Central memory CD8-positive, alpha-beta T cell (primary cell): ENCODE measurements around the gene LRMDA.

Experiments
- ATAC-seq: fragments of 150-1000 bp; cut with Tn5 transposase; replicated peaks from 2 replicates; pipeline ENCODE4 v1.10.0; 2022; ENCODE audit warnings: mild to moderate bottlenecking, moderate FRiP score, moderate number of reproducible peaks; ENCODE audit not compliant: poor library complexity, severe bottlenecking; ENCODE audit errors: extremely low read depth
- DNase-seq, 2 donors: peaks; one replicate each; pipeline ENCODE4 v3.0.0; 2021; ENCODE audit warnings: low spot score in 2 of 2
- H3K27ac Mint-ChIP-seq: one replicate; pipeline ENCODE4 v1.8.0; 2022; ENCODE audit warnings: low read depth, mild to moderate bottlenecking, moderate library complexity, mixed read lengths
- H3K27me3 Mint-ChIP-seq: one replicate; pipeline ENCODE4 v1.8.0; 2022; ENCODE audit warnings: mixed read lengths
- H3K36me3 Mint-ChIP-seq: one replicate; pipeline ENCODE4 v1.8.0; 2022; ENCODE audit warnings: mild to moderate bottlenecking, moderate library complexity, mixed read lengths; ENCODE audit not compliant: insufficient read depth
- H3K4me1 Mint-ChIP-seq: one replicate; pipeline ENCODE4 v1.8.0; 2022; ENCODE audit warnings: mixed read lengths
- H3K4me3 Mint-ChIP-seq: one replicate; pipeline ENCODE4 v1.8.0; 2022; ENCODE audit warnings: mild to moderate bottlenecking, moderate library complexity, mixed read lengths
- H3K9me3 Mint-ChIP-seq: one replicate; pipeline ENCODE4 v1.8.0; 2022; ENCODE audit warnings: mixed read lengths

Gene LRMDA

DNA sequence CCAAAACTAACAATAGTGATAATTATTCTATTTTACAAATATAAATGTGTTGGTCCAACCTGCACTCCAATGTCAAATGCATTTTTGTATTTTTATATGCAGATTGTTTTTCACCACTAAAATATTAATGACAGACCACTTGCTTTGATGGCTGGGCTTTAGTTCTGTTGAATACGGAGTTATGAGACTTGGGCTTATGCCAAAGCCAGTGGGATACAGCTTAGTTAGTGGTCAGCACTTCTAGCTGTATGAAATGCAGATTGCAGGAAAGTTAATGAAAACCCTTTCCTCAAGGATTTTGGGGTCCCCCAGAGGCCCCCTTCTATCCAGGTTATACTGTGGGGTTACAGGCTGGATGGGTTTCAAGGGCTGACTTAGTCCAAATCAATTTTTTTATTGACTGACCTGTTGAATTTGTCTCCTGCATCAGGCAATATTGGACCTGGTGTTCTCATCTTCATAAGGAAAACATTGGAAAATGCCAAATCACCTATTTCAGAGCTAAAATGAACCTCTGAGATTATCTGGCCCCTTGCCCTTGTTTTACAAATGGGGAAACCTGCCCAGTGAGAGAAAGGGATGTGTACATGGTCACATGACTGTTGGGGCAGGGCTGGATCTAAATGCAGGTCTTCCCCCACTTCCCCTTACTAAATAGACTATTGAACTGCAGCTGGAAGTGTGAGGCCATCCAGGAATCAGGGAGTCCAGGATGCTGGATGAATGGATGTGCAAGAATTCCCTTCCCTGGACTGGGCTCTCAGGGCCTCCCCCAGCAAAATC is 1120.9 kb downstream of the LRMDA start:
- Mint-ChIP-seq H3K4me1 (no peaks in the 10 kb centered on the region), H3K4me3 (no peak overlapping the region), H3K27me3 (no peaks in the 10 kb centered on the region), H3K9me3 (peaks cover 7% of the 10 kb centered on the region), H3K27ac (no peak overlapping the region), H3K36me3 (no peaks in the 10 kb centered on the region)
- ATAC-seq: no peak
- DNase-seq: no peak

DNA sequence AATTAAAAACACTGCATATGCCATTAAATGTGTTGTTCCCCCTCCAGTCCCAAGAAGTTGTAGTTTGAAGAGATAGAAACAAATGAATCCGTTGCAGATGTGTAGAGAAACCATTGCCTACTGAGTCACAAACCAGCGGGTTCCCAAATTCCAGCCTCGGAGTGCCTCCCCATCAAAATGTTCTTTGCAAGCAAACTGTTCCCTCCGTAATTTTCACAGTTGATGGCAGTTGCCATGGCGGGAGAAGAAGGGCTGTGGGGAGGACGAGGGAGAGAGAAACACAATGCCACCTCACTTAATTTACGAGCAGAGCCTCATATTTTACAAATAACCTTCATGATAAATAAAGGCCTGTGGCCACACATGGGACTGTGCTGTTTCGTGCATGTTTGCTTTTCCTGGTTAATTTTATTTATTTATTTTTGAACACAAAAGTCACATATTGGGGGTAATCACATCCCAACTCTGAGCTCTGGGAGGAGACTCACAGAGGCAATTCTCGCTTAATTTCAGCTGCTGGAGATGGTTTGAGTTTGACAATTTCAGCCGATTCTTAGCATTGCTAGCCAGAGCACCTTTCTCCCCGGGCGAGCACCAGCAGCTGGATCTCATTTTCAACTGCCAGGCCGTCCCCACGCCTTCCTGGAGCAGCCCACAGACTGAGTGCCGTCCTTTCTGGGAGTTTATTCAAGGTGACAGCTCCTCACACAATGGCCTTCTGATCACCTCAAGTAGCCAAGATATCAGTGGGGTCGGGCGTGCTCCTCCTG is 1122.0 kb downstream of the LRMDA start:
- DNase-seq: no peak
- Mint-ChIP-seq H3K9me3 (peaks cover 7% of the 10 kb centered on the region), H3K36me3 (no peaks in the 10 kb centered on the region), H3K4me1 (no peaks in the 10 kb centered on the region), H3K27ac (no peak overlapping the region), H3K27me3 (no peaks in the 10 kb centered on the region), H3K4me3 (no peak overlapping the region)
- no peak for ATAC-seq

- Mint-ChIP-seq H3K36me3 (no peaks in the 10 kb centered on the region), H3K4me3 (no peak overlapping the region), H3K4me1 (no peaks in the 10 kb centered on the region), H3K27me3 (no peaks in the 10 kb centered on the region), H3K9me3 (peaks cover 7% of the 10 kb centered on the region), H3K27ac (no peak overlapping the region)
- DNase-seq (no peak), ATAC-seq (no peak)
These were observed 1122.6 kb downstream of the LRMDA start for GRCh38 chr10:76554033-76554408.

GRCh38 chr10:76554478-76554877 is 1123.1 kb downstream of the LRMDA start:
- H3K9me3 Mint-ChIP-seq: peaks cover 7% of the 10 kb centered on the region
- H3K27ac Mint-ChIP-seq: no peak overlapping the region
- H3K4me1 Mint-ChIP-seq: no peaks in the 10 kb centered on the region
- no peaks in the 10 kb centered on the region for H3K27me3 Mint-ChIP-seq
- ATAC-seq (no peak), DNase-seq (no peak)
- no peaks in the 10 kb centered on the region for H3K36me3 Mint-ChIP-seq
- H3K4me3 Mint-ChIP-seq: no peak overlapping the region

DNA sequence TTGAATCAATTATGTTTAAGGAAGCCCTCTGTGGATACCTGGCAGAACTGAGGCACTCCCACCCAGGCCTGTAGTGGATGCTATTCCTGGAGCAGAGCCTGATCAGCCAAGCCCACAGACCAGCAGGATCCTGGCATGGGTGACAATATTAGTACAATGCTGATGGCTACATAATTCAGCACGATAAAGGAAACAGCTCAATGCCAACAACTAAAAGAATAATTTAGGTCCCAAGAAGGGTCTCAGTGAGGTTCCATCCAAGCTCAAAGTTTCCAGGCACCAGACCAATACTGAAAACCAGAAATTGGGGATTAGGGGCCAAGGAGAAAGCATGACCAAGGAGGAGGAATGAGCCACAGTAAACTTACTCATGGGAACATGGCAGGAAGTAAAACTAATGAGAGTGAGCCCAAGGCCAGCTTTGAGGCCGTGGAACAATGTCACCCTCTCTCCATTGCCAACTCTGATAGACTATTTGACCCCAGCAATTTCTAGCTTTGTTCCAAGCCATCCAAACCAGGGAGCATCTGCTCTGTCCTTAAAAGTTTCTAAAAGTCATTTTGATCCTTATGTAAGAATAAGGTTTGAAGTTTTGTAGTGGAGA is 1123.7 kb downstream of the LRMDA start:
- DNase-seq (no peak), ATAC-seq (no peak)
- H3K9me3 Mint-ChIP-seq: peaks cover 7% of the 10 kb centered on the region
- no peak overlapping the region for H3K4me3 Mint-ChIP-seq
- H3K36me3 Mint-ChIP-seq: no peaks in the 10 kb centered on the region
- H3K4me1 Mint-ChIP-seq: no peaks in the 10 kb centered on the region
- no peak overlapping the region for H3K27ac Mint-ChIP-seq
- no peaks in the 10 kb centered on the region for H3K27me3 Mint-ChIP-seq

- Mint-ChIP-seq H3K4me3 (no peak overlapping the region), H3K27me3 (no peaks in the 10 kb centered on the region), H3K9me3 (peaks cover 12% of the 10 kb centered on the region), H3K4me1 (no peaks in the 10 kb centered on the region), H3K27ac (no peak overlapping the region), H3K36me3 (no peaks in the 10 kb centered on the region)
- DNase-seq (no peak), ATAC-seq (no peak)
These were observed 1125.9 kb downstream of the LRMDA start for GRCh38 chr10:76557366-76557765.

GRCh38 chr10:76558586-76558985 is 1127.2 kb downstream of the LRMDA start:
- no peak for DNase-seq
- no peak for ATAC-seq
- no peaks in the 10 kb centered on the region for H3K36me3 Mint-ChIP-seq
- no peaks in the 10 kb centered on the region for H3K27me3 Mint-ChIP-seq
- H3K27ac Mint-ChIP-seq: no peak overlapping the region
- no peak overlapping the region for H3K4me3 Mint-ChIP-seq
- no peaks in the 10 kb centered on the region for H3K4me1 Mint-ChIP-seq
- H3K9me3 Mint-ChIP-seq: peaks cover 12% of the 10 kb centered on the region

DNA sequence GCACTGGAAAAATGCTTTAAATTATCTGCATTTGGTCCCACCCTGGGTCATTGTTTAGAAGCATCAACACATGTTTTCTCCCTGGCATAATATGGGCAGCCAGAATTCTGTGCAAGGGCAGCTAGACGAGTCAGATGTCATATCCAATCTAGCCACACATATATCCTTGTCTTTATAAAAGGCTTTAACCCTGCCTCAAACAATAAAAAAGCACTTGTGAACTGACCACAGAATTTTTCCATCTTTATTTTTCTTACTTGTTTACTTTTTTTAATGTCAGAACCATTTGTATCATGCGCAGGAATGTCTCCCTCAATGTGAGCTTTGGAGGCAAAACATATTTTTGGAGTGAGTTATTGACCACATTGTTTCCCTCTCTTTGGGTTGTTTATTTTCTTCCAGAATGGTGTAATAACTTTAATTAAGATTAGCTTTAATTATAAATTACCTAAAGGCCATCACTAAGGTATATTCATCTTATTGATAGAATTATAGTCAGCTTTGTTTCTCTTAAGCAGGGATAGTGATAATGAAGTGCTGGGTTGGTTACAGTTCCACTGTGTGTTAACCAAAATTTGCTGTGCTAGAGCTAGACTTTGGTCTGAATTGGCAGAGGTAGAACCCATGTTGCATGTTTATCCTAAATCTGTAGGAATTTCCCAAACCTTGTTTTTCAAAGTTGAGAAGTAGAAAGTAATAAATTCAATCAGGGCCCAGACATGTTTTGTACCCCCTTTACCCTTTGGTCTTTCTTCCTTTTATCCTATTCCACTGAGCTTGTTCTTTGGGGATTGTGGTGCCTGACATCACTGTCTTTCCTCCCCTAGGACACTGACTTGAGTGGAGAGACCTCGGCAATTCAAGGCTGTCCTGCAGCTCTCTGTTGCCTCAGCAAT is 1127.8 kb downstream of the LRMDA start:
- ATAC-seq: no peak
- no peaks in the 10 kb centered on the region for H3K4me1 Mint-ChIP-seq
- H3K4me3 Mint-ChIP-seq: no peak overlapping the region
- H3K27me3 Mint-ChIP-seq: no peaks in the 10 kb centered on the region
- H3K9me3 Mint-ChIP-seq: peaks cover 12% of the 10 kb centered on the region
- no peak overlapping the region for H3K27ac Mint-ChIP-seq
- DNase-seq: no peak
- no peaks in the 10 kb centered on the region for H3K36me3 Mint-ChIP-seq

DNA sequence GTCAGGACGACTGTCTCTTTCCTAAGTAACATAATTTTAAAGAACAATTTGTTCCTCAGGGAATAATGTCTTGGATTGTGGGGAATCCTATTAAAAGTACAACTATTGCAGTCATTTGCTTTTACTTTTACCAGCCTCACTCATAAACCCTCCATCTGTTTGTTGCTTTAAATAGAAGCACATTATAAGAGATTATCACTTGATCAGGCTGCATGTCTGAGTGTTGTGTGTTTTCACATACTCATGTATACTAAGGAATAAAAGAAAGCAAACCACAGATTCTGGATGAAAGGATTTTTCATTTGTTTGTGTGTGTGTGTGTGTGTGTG is 1128.4 kb downstream of the LRMDA start:
- DNase-seq (no peak), ATAC-seq (no peak)
- peaks cover 12% of the 10 kb centered on the region for H3K9me3 Mint-ChIP-seq
- H3K4me3 Mint-ChIP-seq: no peak overlapping the region
- H3K27me3 Mint-ChIP-seq: no peaks in the 10 kb centered on the region
- no peak overlapping the region for H3K27ac Mint-ChIP-seq
- no peaks in the 10 kb centered on the region for H3K4me1 Mint-ChIP-seq
- H3K36me3 Mint-ChIP-seq: no peaks in the 10 kb centered on the region

- H3K27me3 Mint-ChIP-seq: no peaks in the 10 kb centered on the region
- peaks cover 12% of the 10 kb centered on the region for H3K9me3 Mint-ChIP-seq
- no peak overlapping the region for H3K4me3 Mint-ChIP-seq
- DNase-seq (no peak), ATAC-seq (no peak)
- H3K36me3 Mint-ChIP-seq: no peaks in the 10 kb centered on the region
- no peaks in the 10 kb centered on the region for H3K4me1 Mint-ChIP-seq
- no peak overlapping the region for H3K27ac Mint-ChIP-seq
These were observed 1128.9 kb downstream of the LRMDA start for GRCh38 chr10:76560338-76560737.

- H3K27me3 Mint-ChIP-seq: no peaks in the 10 kb centered on the region
- peaks cover 17% of the 10 kb centered on the region for H3K9me3 Mint-ChIP-seq
- no peaks in the 10 kb centered on the region for H3K36me3 Mint-ChIP-seq
- DNase-seq: no peak
- no peak overlapping the region for H3K27ac Mint-ChIP-seq
- no peak for ATAC-seq
- H3K4me3 Mint-ChIP-seq: no peak overlapping the region
- H3K4me1 Mint-ChIP-seq: no peaks in the 10 kb centered on the region
These were observed 1131.9 kb downstream of the LRMDA start for GRCh38 chr10:76563286-76563685.

GRCh38 chr10:76572021-76572420 is 1140.6 kb downstream of the LRMDA start:
- Mint-ChIP-seq H3K27me3 (no peaks in the 10 kb centered on the region), H3K9me3 (peaks cover 22% of the 10 kb centered on the region), H3K27ac (no peak overlapping the region), H3K36me3 (no peaks in the 10 kb centered on the region), H3K4me1 (no peaks in the 10 kb centered on the region), H3K4me3 (no peak overlapping the region)
- DNase-seq (no peak), ATAC-seq (no peak)
